ENCODE data around the gene PHLPP2. TPM values are rescaled to one million over a fixed set of nuclear protein-coding genes. Genes with fewer than 3 reads are reported as not detected.

The PHLPP2 gene
- total RNA-seq, 1 donor from 2014 or later = 3.4 TPM

DNA sequence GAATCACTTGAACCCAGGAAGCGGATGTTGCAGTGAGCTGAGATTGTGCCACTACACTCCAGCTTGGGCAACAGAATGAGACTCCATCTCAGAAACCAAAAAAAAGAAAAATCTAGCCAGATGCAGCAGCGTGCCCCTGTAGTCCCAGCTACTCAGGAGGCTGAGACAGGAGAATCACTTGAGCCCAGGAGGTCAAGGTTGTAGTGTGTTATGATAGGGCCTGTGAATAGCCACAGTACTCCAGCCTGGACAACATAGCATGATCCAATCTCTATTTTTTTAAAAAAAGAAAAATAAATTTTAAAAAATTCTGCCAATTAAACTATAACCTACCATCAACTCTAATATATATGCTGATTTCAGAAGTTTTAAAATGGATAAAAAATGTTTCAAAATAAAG is 15.8 kb downstream of the PHLPP2 start:
- DNase-seq = no peak
- no peak for TF ChIP-seq CTCF (IDR thresholded peaks at IDR 0.05; ENCODE audit: borderline replicate concordance)
- H3K4me3 ChIP-seq = no peak overlapping the region
- no peaks in the 10 kb centered on the region for H3K36me3 ChIP-seq
- intact Hi-C loops (cut with micrococcal nuclease) = no loop called here
- no peaks in the 10 kb centered on the region for H3K9me3 ChIP-seq (replicated peaks)
- H3K27me3 ChIP-seq (ENCODE audit: low read depth) = no peaks in the 10 kb centered on the region
- peaks cover 6% of the 10 kb centered on the region for H3K4me1 ChIP-seq
- no peak overlapping the region for H3K27ac ChIP-seq (replicated peaks)

DNA sequence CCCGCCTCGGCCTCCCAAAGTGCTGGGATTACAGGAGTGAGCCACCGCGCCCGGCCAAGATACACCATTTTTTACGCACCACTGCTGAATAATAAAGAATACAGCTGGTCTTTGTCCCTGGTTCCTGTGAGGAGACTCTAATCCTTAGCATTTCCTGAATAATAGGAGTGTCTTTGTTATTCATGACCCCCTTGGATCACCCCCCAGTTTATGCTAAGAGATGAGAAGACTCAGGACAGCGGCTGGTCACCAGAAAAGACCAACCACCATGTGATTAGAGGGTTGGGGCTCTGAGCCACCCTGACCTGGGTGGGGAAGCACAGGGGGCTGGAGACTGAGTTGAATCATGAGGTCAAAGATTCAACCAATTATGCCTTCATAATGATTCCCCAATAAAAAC is 17.3 kb downstream of the PHLPP2 start:
- H3K36me3 ChIP-seq = peaks cover under 1% of the 10 kb centered on the region
- no peak for DNase-seq
- no peaks in the 10 kb centered on the region for H3K27me3 ChIP-seq (ENCODE audit: low read depth)
- H3K9me3 ChIP-seq (replicated peaks) = no peaks in the 10 kb centered on the region
- TF ChIP-seq CTCF (IDR thresholded peaks at IDR 0.05; ENCODE audit: borderline replicate concordance) = no peak
- H3K27ac ChIP-seq (replicated peaks) = no peak overlapping the region
- intact Hi-C loops (cut with micrococcal nuclease) = no loop called here
- no peak overlapping the region for H3K4me3 ChIP-seq
- H3K4me1 ChIP-seq = peaks cover 6% of the 10 kb centered on the region

DNA sequence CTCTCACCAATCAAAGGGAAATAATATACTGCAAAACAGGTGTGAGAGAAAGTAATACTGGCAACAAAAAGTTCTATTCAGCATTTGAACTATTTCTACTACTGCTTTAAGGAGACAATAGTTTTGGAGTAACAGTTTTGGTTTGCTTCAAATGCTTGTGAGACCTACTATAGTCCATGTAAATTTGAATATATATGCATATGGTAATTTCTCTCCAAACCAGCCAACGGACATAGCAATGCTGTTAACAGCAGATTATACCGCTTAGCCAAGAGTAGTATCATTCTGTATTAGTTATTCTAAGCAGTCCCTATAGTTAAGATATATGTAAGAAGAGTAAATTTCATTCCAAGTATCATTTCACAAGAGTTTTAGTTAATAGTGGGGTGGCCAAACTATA is 18.5 kb downstream of the PHLPP2 start:
- intact Hi-C loops (cut with micrococcal nuclease) = no loop called here
- Histone ChIP-seq H3K36me3 (peaks cover 11% of the 10 kb centered on the region), H3K4me3 (no peak overlapping the region), H3K27me3 (ENCODE audit: low read depth) (no peaks in the 10 kb centered on the region), H3K27ac (replicated peaks) (no peak overlapping the region), H3K9me3 (replicated peaks) (no peaks in the 10 kb centered on the region), H3K4me1 (peaks cover 6% of the 10 kb centered on the region)
- no peak for TF ChIP-seq CTCF (IDR thresholded peaks at IDR 0.05; ENCODE audit: borderline replicate concordance)
- no peak for DNase-seq

- no peak overlapping the region for H3K27ac ChIP-seq (replicated peaks)
- H3K27me3 ChIP-seq (ENCODE audit: low read depth) = no peaks in the 10 kb centered on the region
- H3K4me3 ChIP-seq = no peak overlapping the region
- no peaks in the 10 kb centered on the region for H3K9me3 ChIP-seq (replicated peaks)
- no peaks in the 10 kb centered on the region for H3K4me1 ChIP-seq
- TF ChIP-seq CTCF (IDR thresholded peaks at IDR 0.05; ENCODE audit: borderline replicate concordance) = no peak
- intact Hi-C loops (cut with micrococcal nuclease) = no loop called here
- peaks cover 15% of the 10 kb centered on the region for H3K36me3 ChIP-seq
- no peak for DNase-seq
Observed at GRCh38 chr16:71703333-71703732, 21.2 kb downstream of the PHLPP2 start.

- Histone ChIP-seq H3K27ac (replicated peaks) (no peak overlapping the region), H3K4me1 (no peaks in the 10 kb centered on the region), H3K27me3 (ENCODE audit: low read depth) (no peaks in the 10 kb centered on the region), H3K4me3 (no peak overlapping the region), H3K36me3 (peaks cover 15% of the 10 kb centered on the region), H3K9me3 (replicated peaks) (no peaks in the 10 kb centered on the region)
- DNase-seq = no peak
- intact Hi-C loops (cut with micrococcal nuclease) = no loop called here
- no peak for TF ChIP-seq CTCF (IDR thresholded peaks at IDR 0.05; ENCODE audit: borderline replicate concordance)
Observed at GRCh38 chr16:71700831-71701230, 23.7 kb downstream of the PHLPP2 start.

GRCh38 chr16:71698491-71698890 is 26.0 kb downstream of the PHLPP2 start:
- no peak overlapping the region for H3K4me3 ChIP-seq
- no peaks in the 10 kb centered on the region for H3K27me3 ChIP-seq (ENCODE audit: low read depth)
- DNase-seq = no peak
- peaks cover 15% of the 10 kb centered on the region for H3K36me3 ChIP-seq
- no peak for TF ChIP-seq CTCF (IDR thresholded peaks at IDR 0.05; ENCODE audit: borderline replicate concordance)
- no peak overlapping the region for H3K27ac ChIP-seq (replicated peaks)
- no peaks in the 10 kb centered on the region for H3K4me1 ChIP-seq
- H3K9me3 ChIP-seq (replicated peaks) = no peaks in the 10 kb centered on the region
- intact Hi-C loops (cut with micrococcal nuclease) = no loop called here

All from left ventricle myocardium inferior (tissue), 1 donor.